ENCODE measurements around the gene TSPAN3. TPM values are rescaled to one million over a fixed set of nuclear protein-coding genes. Genes with fewer than 3 reads are reported as not detected.

Gene TSPAN3
- polyA plus RNA-seq, 1 experiment, result 344 TPM

DNA sequence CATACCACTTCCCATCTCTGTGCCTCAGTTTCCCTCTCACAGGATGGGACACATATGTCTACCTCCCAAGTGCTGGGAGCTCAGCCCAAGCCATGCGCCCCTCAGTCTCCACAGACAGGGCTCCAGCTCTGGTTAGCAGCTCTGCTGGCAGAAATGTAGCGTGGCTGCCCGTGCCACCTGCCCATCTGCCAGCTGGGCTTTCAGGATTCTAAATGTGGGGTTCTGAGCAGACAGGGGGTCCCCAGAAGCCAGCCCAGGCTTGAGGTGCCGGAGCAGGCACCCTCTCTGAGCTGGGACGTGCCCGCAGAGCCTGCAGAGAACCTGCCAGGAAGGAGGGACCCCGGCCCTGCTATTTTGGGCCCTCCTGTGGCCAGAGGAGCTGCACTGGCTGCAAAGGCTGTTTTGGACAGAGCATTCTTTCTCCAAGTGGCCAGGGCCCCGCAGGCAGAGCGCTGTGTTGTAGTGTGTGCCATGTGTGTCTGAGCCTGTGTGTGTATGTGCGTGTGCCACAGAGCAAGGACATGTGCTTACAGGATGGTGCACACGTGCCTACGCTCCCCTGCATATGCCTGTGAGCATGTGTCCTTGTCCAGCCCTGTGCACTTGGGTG, 44.3 kb downstream of the TSPAN3 start:
- CTCF ChIA-PET, result interaction anchor here (1.1 to 2.4 kb wide), 5 partner anchors 9 to 86 kb away, joined by 3 to 19 read pairs (median 3); no protein-coding TSS in a partner anchor
- Histone ChIP-seq H3K27me3 (ENCODE audit: control insufficient read depth, insufficient read depth, low read length) (no peaks in the 10 kb centered on the region), H3K4me3 (ENCODE audit: low read depth, low read length) (no peak overlapping the region), H3K36me3 (ENCODE audit: control insufficient read depth, insufficient read depth, low read length) (no peaks in the 10 kb centered on the region)
- no peak for DNase-seq (ENCODE audit: low read depth)
- no peak for TF ChIP-seq CTCF (IDR thresholded peaks at IDR 0.05; ENCODE audit: insufficient read depth, low read depth, low read length)
- POLR2A ChIA-PET, result no interaction called here

DNA sequence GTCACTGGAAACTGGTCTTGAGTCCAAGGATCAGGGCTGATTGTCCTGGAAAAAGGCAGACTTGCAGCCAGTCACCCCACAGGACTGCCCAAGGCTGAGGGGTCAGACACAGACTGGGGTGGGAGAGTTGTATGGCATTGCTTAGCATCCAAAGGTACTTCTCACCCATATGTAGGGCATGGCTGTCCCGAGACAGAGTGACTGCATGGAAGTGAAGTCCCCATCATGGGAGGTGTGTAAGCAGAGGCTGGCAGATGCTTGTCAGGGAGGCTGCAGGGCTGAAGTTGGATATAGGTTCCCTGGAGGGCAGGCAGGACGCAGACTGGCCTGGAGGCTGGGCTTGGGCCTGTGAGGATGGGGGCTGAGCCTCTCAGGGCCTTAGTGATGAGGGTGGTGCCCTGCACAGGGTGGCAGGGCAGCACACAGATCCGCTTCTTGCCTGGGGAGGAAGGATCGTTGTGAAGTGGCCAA, 44.9 kb downstream of the TSPAN3 start:
- H3K36me3 ChIP-seq (ENCODE audit: control insufficient read depth, insufficient read depth, low read length), result no peaks in the 10 kb centered on the region
- POLR2A ChIA-PET, result no interaction called here
- TF ChIP-seq CTCF (IDR thresholded peaks at IDR 0.05; ENCODE audit: insufficient read depth, low read depth, low read length), result no peak

GRCh38 chr15:77025083-77025901, 45.6 kb downstream of the TSPAN3 start:
- no peak for TF ChIP-seq CTCF (IDR thresholded peaks at IDR 0.05; ENCODE audit: insufficient read depth, low read depth, low read length)
- CTCF ChIA-PET, result interaction anchor here (0.7 to 4.5 kb wide), 12 partner anchors 8 to 518 kb away, joined by 3 to 25 read pairs (median 4); no protein-coding TSS in a partner anchor

More for the DNA sequence above, 44.9 kb downstream of the TSPAN3 start:
- Histone ChIP-seq H3K27me3 (ENCODE audit: control insufficient read depth, insufficient read depth, low read length) (no peaks in the 10 kb centered on the region), H3K4me3 (ENCODE audit: low read depth, low read length) (no peak overlapping the region)
- no peak for DNase-seq (ENCODE audit: low read depth)
- CTCF ChIA-PET, result interaction anchor here (1.0 to 4.5 kb wide), 8 partner anchors 8 to 517 kb away, joined by 3 to 25 read pairs (median 5); no protein-coding TSS in a partner anchor

GRCh38 chr15:77024273-77025082, 46.4 kb downstream of the TSPAN3 start:
- TF ChIP-seq CTCF (IDR thresholded peaks at IDR 0.05; ENCODE audit: insufficient read depth, low read depth, low read length), result peak; percentile 96
- no peaks in the 10 kb centered on the region for H3K36me3 ChIP-seq (ENCODE audit: control insufficient read depth, insufficient read depth, low read length)
- no peak overlapping the region for H3K4me3 ChIP-seq (ENCODE audit: low read depth, low read length)
- POLR2A ChIA-PET, result no interaction called here
- no peak for DNase-seq (ENCODE audit: low read depth)
- H3K27me3 ChIP-seq (ENCODE audit: control insufficient read depth, insufficient read depth, low read length), result no peaks in the 10 kb centered on the region
- CTCF ChIA-PET, result interaction anchor here (0.6 to 4.5 kb wide), 28 partner anchors 8 to 519 kb away, joined by 3 to 25 read pairs (median 4); no protein-coding TSS in a partner anchor

More at GRCh38 chr15:77025083-77025901, 45.6 kb downstream of the TSPAN3 start:
- DNase-seq (ENCODE audit: low read depth), result no peak
- Histone ChIP-seq H3K27me3 (ENCODE audit: control insufficient read depth, insufficient read depth, low read length) (no peaks in the 10 kb centered on the region), H3K4me3 (ENCODE audit: low read depth, low read length) (no peak overlapping the region), H3K36me3 (ENCODE audit: control insufficient read depth, insufficient read depth, low read length) (no peaks in the 10 kb centered on the region)
- POLR2A ChIA-PET, result no interaction called here

All from BJ (cell line).